HepG2 (cell line): Measurements from ENCODE around the gene TPGS1. TPM values are rescaled to one million over a fixed set of nuclear protein-coding genes. Genes with fewer than 3 reads are reported as not detected.

ENCODE experiments used
- AGO1 ChIP-seq: fragments of 200-400 bp; formaldehyde crosslinking; IDR thresholded peaks from 2 replicates; pipeline ENCODE4 v1.6.1; 2017; ENCODE audit warnings: mild to moderate bottlenecking, low read depth, low read length, moderate library complexity; ENCODE audit not compliant: poor library complexity, severe bottlenecking
- AKAP8 ChIP-seq: sonication (generic); formaldehyde crosslinking; IDR thresholded peaks from 2 replicates; pipeline ENCODE4 v1.5.1; 2020; ENCODE audit warnings: mild to moderate bottlenecking, missing genetic modification reagents
- BCL6 ChIP-seq: IDR thresholded peaks from 2 replicates; pipeline ENCODE4 v1.6.1; 2016; ENCODE audit warnings: missing genetic modification reagents, missing compliant biosample characterization
- DNMT3B ChIP-seq: conservative IDR thresholded peaks from 2 replicates; pipeline ENCODE4 v1.6.1; 2016; ENCODE audit warnings: missing biosample characterization, control low read depth
- HDAC1 ChIP-seq: sonication (generic); formaldehyde crosslinking; IDR thresholded peaks from 2 replicates; pipeline ENCODE4 v1.5.1; 2020; ENCODE audit warnings: mild to moderate bottlenecking, missing genetic modification reagents
- NFKB2 ChIP-seq: sonication (generic); formaldehyde crosslinking; IDR thresholded peaks from 2 replicates; pipeline ENCODE4 v1.4.0; 2020; ENCODE audit warnings: missing genetic modification reagents, borderline replicate concordance
- POLR2G ChIP-seq: fragments of 200-400 bp; formaldehyde crosslinking; IDR thresholded peaks from 2 replicates; pipeline ENCODE4 v1.6.1; 2018; ENCODE audit warnings: mild to moderate bottlenecking, low read depth, low read length, moderate library complexity
- RAD21 ChIP-seq: fragments of 450-650 bp; formaldehyde crosslinking; IDR thresholded peaks from 2 replicates; pipeline ENCODE4 v1.5.0; 2020; ENCODE audit warnings: mild to moderate bottlenecking
- SAFB2 ChIP-seq: sonication (generic); formaldehyde crosslinking; IDR thresholded peaks from 2 replicates; pipeline ENCODE4 v1.5.1; 2020; ENCODE audit warnings: missing genetic modification reagents, low read depth, mild to moderate bottlenecking, borderline replicate concordance
- SMARCC2 ChIP-seq: fragments of 450-650 bp; IDR thresholded peaks from 2 replicates; pipeline ENCODE4 v1.6.1; 2017; ENCODE audit warnings: antibody characterized with exemption, mild to moderate bottlenecking
- SOX6 ChIP-seq, 2 experiments: fragments of 450-650 bp in 1 of 2; sonication (generic) in 1 of 2; formaldehyde crosslinking in 1 of 2; IDR thresholded peaks; 2 replicates each; pipeline versions ENCODE4 v1.4.0 to v1.6.1; 2017 to 2020; ENCODE audit warnings: antibody characterized with exemption in 1 of 2, mild to moderate bottlenecking in 1 of 2, missing genetic modification reagents in 1 of 2
- WIZ ChIP-seq: sonication (generic); formaldehyde crosslinking; IDR thresholded peaks from 2 replicates; pipeline ENCODE4 v1.5.1; 2020; ENCODE audit warnings: mild to moderate bottlenecking, missing genetic modification reagents
- polyA plus RNA-seq, 8 experiments: library from polyadenylated mRNA; depleted of rRNA in 3 of 8; stranded (reverse) in 7 of 8; unstranded in 1 of 8; fragments of >200 nt; fragmentation: Illumina TruSeq in 4 of 8; extraction: Trizol in 4 of 8; gene quantifications; 2 replicates each; pipeline versions ENCODE4 v1.2.1 to v1.2.3, GENCODE V29; 2011 to 2016; ENCODE audit warnings: low read depth in 4 of 8, missing spikeins in 1 of 8, mixed read lengths in 1 of 8; ENCODE audit not compliant: insufficient read depth in 1 of 8
- total RNA-seq, 5 experiments: library from RNA; depleted of rRNA; stranded (reverse); fragments of >200 nt; fragmentation: Illumina TruSeq; extraction: Trizol; gene quantifications; 2 replicates each; pipeline ENCODE4 v1.2.3, GENCODE V29; 2016; ENCODE audit warnings: low read depth in 1 of 5
- TF ChIP-seq, protein P1 (sequence below): IDR thresholded peaks from 2 replicates; pipeline ENCODE4 v1.6.1; 2016
- TF ChIP-seq, protein P2 (sequence below): IDR thresholded peaks from 2 replicates; pipeline ENCODE4 v1.6.1; 2016; ENCODE audit warnings: missing compliant biosample characterization, missing genetic modification reagents, borderline replicate concordance
- TF ChIP-seq, protein P3 (sequence below): sonication (generic); formaldehyde crosslinking; IDR thresholded peaks from 2 replicates; pipeline ENCODE4 v1.5.1; 2020; ENCODE audit warnings: missing genetic modification reagents, mild to moderate bottlenecking, borderline replicate concordance
- TF ChIP-seq, protein P4 (sequence below): sonication (generic); formaldehyde crosslinking; conservative IDR thresholded peaks from 2 replicates; pipeline ENCODE4 v1.4.0; 2020; ENCODE audit warnings: missing genetic modification reagents
- TF ChIP-seq, protein P5 (sequence below): sonication (generic); formaldehyde crosslinking; IDR thresholded peaks from 2 replicates; pipeline ENCODE4 v1.4.0; 2020; ENCODE audit warnings: mild to moderate bottlenecking, missing genetic modification reagents, borderline replicate concordance

TPGS1 gene
- total and polyA plus RNA-seq, 2 of the 13 experiments (the other 11 are each of a cell fraction or from before 2014, with no cell fraction given) = 1.1 to 6.2 TPM

DNA sequence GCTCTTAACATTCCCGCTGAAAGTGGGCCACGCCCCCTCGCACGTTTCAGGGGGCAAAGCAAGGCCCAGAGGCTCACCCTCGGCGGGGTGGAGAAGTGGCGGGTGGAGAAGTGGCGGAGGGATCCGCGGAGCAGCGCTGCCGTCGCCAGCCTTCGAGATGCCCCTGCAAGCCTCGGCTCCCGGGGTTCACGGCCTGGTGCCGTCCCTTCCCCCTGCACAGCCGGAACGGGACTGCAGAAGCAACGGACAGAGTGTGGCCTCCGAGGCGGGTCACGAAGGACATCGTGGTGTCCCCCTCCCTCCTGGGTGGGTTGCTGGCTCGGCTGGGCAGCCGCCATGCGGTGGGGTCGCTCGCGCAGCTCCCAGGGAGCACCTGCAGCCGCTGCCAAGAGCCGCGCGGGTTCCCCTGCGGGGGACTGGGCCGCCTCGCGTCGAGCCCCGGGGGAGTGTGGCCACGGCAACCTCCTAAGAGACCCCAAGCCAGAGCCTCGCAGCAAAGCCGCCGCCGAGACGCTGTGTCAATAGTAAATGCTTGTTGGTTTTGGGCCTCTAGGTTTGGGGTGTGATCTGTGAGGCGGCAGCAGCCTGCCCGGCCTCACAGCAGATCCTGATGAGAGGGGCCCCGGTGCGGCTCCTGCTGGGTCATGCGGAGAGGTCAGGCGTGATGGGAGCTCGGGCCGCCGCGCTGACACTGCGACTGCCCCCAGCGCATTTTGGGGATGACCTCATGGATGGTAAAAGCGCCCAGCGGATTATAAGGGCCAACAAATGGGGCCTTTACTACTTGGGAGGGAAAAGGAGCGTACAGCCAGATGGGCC, 5.5 kb downstream of the TPGS1 start (continued):
- TF ChIP-seq SOX6 (IDR thresholded peaks at IDR 0.05) (no peak), SOX6 (CRISPR knock-in tag; IDR thresholded peaks at IDR 0.05) (peak; percentile 31; the same call in 1 of the 2 replicates), RAD21 (CRISPR knock-in tag) (0 out of 2 replicates have a peak, but pooled peaks have one; percentile 16), BCL6 (CRISPR knock-in tag) (peak; percentile 17; the same call in 1 of the 2 replicates), SMARCC2 (no peak), NFKB2 (CRISPR knock-in tag) (peak; percentile 35; the same call in 1 of the 2 replicates), SAFB2 (CRISPR knock-in tag) (peak; percentile 16; the same call in 1 of the 2 replicates), WIZ (CRISPR knock-in tag) (no peak), POLR2G (0 out of 2 replicates have a peak, but pooled peaks have one; percentile 20), AGO1 (peak; percentile 86), DNMT3B (no peak), HDAC1 (CRISPR knock-in tag) (peak; percentile 42; the same call in 1 of the 2 replicates), AKAP8 (peak; percentile 4; the same call in 1 of the 2 replicates)
- TF ChIP-seq, protein P1, sequence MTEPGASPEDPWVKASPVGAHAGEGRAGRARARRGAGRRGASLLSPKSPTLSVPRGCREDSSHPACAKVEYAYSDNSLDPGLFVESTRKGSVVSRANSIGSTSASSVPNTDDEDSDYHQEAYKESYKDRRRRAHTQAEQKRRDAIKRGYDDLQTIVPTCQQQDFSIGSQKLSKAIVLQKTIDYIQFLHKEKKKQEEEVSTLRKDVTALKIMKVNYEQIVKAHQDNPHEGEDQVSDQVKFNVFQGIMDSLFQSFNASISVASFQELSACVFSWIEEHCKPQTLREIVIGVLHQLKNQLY = no peak
- TF ChIP-seq, protein P2, sequence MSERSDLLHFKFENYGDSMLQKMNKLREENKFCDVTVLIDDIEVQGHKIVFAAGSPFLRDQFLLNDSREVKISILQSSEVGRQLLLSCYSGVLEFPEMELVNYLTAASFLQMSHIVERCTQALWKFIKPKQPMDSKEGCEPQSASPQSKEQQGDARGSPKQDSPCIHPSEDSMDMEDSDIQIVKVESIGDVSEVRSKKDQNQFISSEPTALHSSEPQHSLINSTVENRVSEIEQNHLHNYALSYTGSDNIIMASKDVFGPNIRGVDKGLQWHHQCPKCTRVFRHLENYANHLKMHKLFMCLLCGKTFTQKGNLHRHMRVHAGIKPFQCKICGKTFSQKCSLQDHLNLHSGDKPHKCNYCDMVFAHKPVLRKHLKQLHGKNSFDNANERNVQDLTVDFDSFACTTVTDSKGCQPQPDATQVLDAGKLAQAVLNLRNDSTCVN (CRISPR knock-in tag) = no peak
- TF ChIP-seq, protein P3, sequence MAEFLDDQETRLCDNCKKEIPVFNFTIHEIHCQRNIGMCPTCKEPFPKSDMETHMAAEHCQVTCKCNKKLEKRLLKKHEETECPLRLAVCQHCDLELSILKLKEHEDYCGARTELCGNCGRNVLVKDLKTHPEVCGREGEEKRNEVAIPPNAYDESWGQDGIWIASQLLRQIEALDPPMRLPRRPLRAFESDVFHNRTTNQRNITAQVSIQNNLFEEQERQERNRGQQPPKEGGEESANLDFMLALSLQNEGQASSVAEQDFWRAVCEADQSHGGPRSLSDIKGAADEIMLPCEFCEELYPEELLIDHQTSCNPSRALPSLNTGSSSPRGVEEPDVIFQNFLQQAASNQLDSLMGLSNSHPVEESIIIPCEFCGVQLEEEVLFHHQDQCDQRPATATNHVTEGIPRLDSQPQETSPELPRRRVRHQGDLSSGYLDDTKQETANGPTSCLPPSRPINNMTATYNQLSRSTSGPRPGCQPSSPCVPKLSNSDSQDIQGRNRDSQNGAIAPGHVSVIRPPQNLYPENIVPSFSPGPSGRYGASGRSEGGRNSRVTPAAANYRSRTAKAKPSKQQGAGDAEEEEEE (CRISPR knock-in tag) = no peak
- TF ChIP-seq, protein P4, sequence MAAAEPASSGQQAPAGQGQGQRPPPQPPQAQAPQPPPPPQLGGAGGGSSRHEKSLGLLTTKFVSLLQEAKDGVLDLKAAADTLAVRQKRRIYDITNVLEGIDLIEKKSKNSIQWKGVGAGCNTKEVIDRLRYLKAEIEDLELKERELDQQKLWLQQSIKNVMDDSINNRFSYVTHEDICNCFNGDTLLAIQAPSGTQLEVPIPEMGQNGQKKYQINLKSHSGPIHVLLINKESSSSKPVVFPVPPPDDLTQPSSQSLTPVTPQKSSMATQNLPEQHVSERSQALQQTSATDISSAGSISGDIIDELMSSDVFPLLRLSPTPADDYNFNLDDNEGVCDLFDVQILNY (CRISPR knock-in tag) = 0 out of 2 replicates have a peak, but pooled peaks have one; percentile 10
- TF ChIP-seq, protein P5, sequence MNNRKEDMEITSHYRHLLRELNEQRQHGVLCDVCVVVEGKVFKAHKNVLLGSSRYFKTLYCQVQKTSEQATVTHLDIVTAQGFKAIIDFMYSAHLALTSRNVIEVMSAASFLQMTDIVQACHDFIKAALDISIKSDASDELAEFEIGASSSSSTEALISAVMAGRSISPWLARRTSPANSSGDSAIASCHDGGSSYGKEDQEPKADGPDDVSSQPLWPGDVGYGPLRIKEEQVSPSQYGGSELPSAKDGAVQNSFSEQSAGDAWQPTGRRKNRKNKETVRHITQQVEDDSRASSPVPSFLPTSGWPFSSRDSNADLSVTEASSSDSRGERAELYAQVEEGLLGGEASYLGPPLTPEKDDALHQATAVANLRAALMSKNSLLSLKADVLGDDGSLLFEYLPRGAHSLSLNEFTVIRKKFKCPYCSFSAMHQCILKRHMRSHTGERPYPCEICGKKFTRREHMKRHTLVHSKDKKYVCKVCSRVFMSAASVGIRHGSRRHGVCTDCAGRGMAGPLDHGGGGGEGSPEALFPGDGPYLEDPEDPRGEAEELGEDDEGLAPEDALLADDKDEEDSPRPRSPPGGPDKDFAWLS (CRISPR knock-in tag) = no peak
